GM21576 (cell line): ENCODE results near the gene SLC2A6.

Experiments used
- ATAC-seq: cut with Tn5 transposase; IDR thresholded peaks from one replicate; pipeline ENCODE4 v1.9.1; 2021; ENCODE audit warnings: mild to moderate bottlenecking, moderate library complexity; ENCODE audit not compliant: unreplicated experiment

The SLC2A6 gene

DNA sequence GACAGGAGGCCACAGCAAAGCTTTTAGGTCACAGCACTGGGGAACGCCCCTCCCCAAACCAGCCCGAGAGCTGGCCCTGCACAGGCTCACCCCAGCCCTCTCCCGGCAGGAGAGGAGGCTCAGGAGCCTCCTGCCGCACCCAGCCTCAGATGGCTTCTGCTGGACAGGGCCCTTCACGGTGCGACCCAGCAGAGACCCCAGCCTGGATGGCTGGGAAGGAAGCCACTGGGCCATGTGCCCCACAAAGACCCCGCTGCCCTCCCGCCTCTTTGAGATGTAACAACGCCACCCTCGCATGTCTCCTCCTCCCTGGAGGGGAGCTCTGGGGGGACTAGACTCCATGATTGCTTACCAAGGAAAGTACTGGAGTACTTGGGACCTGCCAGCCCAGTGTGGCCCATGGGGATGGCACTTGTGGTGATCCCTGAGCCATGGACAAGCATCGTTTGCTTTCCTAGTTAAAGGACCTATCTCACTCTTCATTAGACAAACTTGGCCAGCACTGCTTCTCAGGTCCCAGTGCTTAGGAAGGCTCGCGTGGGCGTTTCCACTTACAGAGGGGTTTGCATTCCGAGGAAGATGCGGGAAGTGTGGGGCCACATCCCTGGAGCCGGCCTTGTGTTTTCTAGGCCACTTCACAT is 36.8 kb upstream of the SLC2A6 start:
- ATAC-seq: no peak

DNA sequence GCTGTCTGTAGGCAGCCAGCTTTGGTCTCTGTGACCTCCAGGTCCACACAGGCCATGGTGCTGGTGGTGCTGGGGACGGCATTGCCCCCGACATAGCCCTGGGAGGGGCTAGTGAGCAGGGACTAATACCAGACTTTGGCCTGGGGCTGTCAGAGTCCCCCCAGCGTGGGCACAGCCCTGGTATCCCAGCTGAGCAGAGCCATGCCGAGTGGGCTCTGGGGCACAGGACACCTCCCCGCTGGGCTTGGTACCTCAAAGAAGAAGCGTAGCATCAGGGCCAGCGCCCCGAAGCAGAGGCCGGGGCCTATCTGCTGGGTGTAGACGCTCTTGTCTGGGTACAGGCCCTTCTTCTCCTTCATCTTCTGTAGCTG is 36.3 kb upstream of the SLC2A6 start:
- ATAC-seq: no peak

DNA sequence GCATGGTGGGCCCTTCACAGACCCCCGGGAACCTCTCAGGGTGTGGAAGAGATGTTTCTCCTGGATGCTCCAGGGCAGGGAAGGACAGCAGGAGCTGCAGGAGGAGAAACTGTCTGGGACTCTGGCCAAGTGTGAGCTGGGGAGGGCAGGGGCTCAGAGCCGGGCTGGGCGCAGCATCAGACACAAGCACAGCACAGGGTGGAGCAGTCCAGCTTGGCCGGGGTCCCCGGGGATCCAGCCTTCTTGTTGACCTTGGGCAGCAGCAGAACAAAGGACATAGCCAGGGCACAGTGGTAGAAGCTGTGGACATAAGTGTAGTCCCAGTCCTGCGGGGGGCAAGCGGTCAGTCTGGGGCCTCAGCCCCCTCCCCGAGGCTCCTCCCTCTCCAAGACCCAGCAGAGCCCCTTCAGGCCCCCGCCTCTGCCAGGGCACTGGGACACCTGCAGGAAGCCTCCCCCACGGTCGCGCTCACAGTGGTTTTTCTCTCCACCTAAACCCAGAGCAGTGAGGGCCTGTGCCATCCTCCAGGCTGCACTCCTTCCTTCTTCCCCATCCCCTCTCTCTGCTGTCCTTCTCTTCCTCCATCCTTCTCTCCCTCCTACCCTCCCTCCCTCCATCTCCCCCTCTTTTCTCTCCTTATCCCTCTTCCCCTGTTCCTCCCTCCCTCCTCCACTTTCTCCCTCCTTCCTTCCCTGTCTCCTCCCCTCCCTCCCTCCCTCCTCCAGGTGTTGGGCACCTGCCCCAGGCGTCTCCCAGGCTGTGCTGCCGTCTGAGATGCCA is 35.8 kb upstream of the SLC2A6 start:
- no peak for ATAC-seq

DNA sequence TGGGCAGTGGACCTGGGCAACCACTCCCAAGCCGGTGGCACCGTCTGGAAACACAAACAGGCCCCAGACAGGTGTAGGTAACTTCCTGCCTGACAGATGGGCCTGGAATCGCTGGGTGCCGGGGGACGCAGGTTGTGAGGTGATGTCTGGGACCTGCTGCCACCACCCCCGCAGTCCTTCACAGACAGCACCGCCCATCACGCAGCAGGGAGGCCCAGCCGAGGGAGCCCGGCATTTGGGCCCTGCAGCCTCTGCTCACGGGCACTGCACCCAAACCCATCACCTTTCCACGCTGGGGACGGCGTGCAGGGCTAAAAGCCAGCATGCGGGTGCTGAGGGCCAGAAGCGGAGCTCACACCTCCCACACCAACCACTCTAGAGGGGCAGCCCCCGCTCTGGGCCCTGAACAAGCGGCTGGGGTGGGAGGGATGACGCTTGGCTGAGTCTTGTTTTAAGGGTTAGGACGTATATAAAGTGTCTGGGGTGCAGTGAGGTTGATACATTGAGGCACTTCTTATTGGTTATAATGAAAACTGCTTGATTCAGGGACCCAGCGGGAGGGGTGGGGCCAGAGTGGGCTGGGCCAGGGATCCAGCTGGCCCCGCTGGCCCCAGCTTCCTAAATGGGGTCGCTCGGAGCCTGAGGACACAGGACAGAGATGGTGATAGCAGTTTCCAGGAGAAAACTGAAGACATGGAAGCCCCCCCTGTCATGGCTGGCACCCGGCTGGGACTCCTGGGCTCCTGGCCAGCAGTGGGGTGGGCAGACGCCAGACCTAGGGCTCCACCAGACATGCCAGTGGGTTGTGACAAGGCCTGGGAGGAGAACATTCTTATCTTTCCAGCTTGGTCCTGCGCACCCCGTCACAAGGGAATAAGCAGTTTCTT is 34.6 kb upstream of the SLC2A6 start:
- no peak for ATAC-seq

DNA sequence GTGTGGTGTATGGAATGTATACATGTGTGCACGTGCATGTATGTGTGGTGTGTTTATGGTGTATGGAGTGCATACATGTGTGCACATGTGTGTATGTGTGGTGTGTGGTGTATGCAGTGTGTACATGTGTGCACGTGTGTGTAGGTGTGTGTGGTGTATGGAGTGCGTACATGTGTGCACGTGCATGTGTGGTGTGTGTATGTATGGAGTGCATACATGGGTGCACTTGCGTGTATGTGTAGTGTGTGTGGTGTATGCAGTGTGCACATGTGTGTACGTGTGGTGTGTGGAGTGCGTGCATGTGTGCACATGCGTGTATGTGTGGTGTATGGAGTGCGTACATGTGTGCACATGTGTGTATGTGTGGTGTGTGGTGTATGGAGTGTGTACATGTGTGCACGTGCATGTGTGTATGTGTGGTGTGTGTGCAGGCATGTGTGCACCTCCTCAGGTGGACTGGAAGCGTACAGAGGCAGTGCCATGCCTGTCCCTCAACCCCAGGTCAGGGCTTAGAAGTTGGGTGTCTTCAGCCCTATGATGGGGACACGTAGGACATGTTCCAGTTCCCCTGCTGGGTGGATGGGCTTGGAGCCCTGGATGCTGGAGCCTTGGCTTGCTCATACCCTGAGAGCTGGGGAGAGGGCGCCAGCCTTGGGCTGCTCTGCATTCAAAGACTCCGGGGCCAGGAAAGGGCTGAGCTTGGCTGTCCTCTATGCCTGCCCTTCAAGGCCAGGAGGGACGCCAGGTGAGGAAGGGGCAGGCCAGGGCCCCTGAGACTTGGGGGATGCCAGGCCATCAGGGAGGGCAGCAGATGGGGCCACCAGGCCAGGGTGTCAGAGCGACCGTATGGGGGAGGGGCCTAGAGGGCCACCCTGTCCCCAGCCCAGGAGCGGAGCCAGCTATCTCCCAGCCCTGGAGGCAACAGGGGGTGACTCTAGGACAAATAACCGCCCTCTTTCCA is 33.6 kb upstream of the SLC2A6 start:
- ATAC-seq: no peak

DNA sequence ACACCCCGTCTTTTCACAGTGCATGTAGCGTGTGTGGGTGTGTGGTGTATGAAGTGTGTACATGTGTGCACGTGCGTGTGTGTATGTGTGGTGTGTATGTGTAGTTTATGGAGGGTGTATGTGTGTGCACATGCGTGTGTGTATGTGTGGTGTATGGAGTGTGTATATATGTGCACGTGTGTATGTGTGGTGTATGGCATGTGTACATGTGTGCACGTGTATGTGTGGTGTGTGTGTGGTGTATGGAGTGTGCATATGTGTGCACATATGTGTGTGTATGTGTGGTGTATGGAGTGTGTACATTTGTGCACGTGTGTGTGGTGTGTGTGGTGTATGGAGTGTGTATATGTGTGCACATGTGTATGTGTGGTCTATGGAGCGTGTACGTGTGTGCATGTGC is 32.7 kb upstream of the SLC2A6 start:
- ATAC-seq: no peak

DNA sequence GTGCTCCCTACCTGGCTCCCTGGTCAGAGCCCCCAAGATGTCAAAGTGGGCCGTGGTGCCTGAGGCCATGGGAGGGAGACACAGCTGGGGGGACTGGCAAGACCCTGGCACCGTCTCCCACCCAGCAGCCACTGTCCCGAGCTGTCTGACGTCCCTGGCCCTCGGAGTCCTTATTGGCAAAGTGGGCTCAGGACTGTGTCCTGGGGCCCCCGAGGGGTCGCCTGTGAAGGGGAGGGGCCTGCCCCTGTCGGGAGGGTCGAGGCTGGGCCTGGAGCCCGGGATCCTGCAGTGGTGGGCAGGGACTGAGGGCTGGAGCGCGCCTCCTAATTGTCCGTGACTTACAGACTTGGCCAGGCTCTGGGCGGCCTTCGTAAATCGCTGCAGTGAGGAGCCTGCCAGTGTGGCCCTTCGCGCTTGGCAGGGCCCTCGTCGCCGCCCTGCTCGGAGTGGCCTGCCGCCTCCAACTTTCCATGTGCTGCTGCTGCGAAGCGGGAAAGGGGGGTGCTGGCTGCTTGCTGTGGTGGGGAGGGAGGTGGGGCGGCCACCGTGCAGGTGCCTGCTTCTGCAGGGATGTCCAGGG is 32.1 kb upstream of the SLC2A6 start:
- no peak for ATAC-seq

DNA sequence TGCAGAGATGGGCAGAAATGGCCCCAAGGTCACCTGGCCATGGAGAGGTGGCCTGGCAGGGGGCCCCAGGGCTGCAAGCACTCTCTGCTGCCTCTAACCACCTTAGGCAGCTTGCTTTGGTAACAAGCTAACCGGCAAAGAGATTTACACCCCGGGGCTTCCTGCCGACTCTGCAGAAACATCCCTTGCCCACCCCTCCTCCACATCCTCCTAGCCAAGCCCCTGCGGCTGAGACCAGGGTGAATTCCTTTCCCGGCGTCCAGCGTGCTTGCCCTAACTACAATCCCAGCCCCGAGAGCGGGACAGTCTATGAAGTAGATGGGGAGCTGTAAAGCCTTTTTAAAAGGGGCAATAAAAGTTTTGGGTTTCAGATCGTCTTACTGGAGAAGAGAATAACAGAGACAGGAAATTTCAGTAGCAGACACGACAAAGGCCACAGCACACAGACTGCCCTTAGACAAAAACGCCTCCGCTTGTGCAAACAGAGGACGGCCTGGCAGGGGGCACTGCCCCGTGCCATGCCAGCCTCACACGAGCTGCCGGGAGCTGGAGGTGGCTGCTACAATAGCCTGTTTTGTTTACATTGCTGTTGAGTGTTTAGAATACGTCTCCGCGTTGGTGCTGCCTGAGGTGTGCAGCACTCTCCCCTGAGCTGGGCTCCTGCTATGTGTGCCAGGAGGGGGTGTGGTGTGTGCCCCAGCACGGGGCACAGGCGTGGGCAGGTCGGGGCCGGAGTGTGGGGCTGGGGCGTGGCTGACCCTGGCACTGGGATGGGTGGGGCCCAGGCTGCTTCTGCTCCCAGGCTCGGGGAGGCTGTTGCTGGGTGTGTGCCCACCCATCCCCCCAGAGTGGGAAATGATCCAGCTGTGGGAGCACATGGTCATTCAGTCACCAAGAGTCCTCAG is 30.5 kb upstream of the SLC2A6 start:
- no peak for ATAC-seq

DNA sequence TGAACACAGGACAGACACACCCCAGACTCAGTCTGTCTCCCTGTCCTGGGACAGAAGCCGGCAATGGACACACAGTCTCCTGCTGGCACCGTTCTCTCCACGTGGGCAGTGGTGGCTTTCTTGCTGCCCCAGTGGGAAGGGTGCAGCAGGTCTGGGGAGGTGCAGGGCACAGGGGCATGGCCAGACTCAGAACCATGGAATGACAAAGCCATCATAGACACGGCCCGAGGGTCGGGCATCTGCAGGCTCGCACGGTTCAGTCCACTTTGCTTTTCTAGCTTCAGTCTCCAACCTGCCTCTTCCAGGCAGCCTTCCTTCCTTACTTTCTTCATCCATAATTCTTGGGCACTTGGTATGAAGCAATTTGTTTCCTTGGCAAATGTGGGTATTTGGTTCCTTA is 29.1 kb upstream of the SLC2A6 start:
- ATAC-seq: no peak

DNA sequence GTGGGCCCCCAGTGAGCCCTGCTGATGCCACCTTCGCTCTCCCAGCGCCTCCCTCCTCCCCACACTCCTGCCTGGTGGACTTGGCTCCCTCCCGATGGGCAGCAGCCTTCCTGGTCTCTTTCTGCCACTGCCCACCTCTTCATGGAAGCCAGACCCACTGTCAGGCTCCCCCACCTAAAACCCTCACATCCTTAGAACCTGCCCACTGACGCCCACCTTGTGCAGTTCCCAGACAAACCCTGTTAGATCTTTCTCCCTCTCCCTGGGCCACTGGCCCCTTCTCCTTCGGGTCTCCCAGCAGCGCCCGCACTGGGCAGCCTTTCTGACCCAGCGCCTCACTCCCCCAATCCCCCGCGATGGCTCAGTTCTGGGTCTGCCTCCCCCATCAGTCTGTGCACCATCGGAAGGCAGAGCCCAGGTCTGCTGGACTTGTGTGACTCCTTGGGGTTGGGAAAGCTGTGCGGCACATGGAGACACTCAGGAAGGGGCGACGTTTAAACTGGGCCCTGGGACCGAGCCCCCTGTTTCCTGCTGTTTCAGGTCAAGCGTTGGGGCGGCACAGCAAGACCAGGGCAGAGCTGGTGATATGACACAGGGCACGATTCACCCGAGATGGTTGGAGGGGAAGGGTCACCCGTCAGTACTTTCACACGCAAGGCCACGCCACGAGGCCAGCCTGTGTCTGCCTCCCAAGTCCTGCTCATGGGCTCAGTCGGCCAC is 28.5 kb upstream of the SLC2A6 start:
- ATAC-seq: no peak

DNA sequence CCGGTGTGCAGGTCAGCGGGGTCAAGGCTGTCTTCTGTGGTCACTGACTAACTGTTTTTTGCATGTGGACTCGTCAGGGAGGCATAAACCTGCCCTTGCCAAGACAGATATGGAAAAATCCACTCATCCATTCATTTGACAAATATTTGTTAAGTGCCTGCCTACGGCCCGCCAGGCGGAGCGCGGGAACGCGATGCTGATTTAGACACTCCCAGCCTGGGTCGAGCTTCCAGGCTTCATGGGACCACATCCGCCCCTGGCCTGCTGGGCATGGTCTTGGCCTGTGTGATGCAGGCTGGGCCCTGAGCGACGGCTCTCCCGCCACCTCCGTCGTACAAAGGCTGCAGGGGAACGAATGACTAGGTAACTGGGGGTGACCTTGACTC is 27.7 kb upstream of the SLC2A6 start:
- ATAC-seq: no peak

DNA sequence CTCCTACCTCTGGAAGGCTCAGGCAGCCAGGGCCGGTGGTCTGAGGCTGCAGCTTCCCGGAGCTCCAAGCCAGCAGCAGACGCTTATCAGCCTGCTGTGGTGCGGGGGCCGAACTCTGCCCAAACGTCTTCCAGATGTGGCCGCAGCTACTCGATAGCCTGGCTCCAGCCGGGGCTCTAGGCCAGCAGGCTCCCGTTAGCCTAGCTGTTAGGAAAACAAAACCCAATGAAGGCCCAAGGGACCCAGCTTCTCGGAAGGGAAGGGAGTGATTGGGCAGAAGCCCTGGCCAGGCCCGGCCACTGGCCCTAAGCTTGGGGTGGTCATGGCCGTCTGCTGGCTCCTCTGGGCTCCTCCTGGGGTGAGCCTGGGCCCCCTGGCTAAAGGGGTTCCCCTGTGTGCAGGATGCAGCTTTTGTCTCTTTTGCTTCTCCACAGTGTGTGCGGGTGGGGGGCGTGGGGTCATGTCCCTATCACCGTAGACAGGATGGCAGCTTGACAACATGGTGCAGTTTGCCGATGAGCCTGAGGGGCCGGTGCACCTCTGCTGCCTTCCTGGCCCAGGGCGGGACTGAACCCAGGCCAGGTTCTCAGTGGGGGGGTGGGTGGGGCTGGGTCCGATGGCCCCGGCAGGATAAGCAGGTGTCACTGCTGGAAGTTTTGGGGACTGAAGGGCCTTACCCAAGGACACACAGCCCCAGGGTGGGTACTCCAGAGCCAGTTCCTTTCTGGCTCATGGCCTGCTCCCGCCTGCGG is 27.2 kb upstream of the SLC2A6 start:
- ATAC-seq: no peak

DNA sequence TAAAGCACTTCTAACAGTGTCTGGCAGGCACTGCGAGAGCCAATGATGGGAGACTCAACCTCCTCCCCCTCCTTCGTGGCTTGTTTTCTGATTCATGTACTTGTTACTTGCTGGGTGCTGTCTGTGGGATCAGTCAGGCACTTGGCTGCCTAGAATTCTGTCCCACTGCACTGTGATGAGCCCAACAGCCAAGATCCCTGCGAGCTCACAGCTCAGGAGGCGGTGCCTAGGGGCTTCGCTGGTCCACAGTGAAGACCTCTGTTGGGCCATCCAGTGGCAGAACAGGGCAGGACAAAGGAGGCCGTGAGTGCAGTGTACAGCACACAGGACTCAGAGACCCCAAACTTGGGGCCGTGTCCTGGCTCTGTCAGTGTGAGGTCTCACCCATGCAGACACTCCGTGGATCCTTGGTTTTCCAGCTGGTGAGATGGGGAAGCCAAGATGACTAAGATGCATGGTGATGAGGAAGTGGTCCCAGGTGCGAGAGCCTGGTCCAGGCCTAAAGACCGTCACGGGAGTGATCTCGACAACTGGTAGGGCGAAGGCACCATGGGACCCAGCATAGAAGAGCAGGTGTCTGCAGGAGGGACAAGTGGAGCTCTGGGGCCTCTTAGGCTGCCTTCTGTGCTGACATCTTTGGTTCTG is 26.4 kb upstream of the SLC2A6 start:
- ATAC-seq: no peak

DNA sequence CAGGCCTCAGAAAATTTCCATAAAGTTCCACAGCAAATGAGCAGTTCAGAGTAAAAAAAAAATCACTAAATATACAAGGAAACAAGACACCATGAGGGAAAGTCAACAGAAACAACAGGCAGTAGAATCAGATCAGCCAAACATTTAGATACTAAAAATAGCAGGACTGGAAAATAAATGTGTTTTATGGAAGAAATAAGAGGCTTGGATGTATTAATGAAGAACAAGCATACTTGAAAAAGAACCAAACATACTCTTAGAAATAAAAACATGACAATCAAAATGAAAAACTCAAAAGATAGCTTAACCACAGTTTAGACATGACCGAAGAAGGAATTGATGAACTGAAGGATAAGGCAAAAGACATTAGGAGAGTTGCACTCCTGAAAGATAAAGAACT is 23.2 kb upstream of the SLC2A6 start:
- no peak for ATAC-seq

DNA sequence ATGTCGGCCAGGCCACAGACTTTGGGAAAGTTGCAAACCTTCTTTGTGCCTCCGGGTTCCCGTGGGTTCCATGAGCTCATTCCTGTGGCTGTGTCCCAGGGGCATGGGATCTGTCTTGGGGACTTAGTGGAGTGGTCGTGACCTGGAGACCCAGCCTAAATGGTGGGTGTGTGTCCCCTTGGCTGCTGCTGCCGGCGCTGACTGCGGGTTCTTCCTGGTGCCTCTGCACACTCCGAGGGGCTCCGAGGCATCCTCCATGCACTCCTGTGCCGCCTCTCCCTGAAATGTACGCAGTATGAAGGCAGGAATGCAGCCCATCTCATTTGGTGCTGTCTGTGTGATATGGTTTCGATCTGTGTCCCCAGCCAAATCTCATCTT is 21.0 kb upstream of the SLC2A6 start:
- ATAC-seq: no peak

DNA sequence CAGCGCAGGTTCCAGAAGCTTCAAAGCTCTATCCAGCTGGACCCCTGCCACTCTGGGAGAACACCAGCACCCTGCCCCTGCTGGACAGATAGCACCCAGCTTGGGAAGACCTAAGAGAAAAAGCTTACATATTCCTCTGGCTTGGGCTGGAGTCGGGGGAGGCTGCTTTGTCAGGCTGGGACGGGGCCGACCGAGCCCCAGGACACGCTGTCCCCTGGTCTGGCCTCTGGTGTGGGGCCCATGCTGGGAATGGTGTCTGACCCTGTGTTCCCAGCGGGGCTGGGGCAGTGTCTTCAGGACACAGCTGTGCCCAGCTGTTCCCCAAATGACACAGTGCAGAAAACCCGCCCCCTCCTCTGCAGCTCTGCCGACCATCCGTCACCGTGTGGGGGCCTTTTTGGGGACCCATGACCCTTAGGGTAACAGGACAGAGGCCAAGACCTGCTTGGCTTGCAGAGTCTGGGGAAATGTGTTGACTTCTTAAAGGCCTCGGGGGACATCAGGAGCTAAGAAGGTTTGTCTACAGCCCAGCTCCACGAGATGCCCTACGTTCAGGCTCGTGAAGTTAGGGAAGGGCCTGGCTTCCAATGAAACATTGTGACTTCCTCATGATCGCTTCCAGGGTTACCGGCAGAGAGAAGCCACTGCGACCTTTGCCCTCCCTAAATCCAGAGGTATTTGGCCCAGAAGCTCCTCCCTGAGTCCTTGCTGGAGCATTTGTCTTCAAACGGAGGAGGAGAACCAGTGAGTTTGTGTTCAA is 20.4 kb upstream of the SLC2A6 start:
- ATAC-seq: no peak
